ENCODE results near the gene GDI2.
"Not testable (repeated sequence)": the region's sequence is repeated elsewhere in the genome, so short reads cannot be mapped to it uniquely, and the experiment has no call there.

Gene GDI2

DNA sequence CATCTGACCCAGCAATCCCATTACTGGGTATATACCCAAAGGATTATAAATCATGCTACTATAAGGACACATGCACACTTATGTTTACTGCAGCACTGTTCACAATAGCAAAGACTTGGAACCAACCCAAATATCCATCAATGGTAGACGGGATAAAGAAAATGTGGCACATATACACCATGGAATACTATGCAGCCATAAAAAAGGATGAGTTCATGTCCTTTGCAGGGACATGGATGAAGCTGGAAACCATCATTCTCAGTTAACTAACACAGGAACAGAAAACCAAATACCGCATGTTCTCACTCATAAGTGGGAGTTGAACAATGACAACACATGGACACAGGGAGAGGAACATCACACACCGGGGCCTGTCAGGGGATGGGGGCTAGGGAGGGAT lies 35.5 kb downstream of the GDI2 start:
- not testable (repeated sequence) for DNase-seq

- no peak for DNase-seq
Measured at GRCh38 chr10:5776881-5777197, 36.4 kb downstream of the GDI2 start.

DNA sequence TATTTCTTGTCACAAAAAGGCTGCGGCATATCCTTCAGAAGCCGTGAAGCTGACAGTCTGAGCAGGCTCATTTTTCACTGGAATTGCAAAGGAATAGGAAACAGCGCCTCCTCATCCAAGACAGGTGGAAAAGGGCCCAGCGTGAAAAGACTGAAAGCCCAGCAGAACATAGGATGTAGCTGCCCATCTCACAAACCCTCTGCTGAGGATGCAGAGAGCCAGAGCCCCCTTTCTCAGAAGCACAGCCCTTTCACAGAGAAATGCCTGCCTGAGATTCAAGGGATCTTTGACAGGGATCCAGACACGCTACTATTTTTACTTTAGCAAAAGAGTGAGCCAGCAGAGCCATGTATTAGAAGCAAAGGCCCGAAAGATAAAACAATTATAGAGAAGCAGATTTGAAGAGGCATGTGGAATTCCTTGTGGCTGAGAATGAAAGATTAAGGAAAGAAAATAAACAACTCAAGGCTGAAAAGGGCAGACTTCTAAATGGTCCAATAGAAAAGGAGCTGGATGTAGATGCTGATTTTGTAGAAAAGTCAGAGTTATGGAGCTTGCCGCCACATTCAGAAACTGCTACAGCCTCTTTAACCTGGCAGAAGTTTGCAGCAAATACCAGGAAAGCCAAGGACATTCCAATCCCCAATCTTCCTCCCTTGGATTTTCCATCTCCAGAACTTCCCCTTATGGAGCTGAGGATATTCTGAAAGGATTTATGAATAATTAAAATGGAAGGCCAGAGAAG lies 36.9 kb downstream of the GDI2 start:
- no peak for DNase-seq

- no peak for DNase-seq
Measured at GRCh38 chr10:5775685-5776084, 37.5 kb downstream of the GDI2 start.

DNA sequence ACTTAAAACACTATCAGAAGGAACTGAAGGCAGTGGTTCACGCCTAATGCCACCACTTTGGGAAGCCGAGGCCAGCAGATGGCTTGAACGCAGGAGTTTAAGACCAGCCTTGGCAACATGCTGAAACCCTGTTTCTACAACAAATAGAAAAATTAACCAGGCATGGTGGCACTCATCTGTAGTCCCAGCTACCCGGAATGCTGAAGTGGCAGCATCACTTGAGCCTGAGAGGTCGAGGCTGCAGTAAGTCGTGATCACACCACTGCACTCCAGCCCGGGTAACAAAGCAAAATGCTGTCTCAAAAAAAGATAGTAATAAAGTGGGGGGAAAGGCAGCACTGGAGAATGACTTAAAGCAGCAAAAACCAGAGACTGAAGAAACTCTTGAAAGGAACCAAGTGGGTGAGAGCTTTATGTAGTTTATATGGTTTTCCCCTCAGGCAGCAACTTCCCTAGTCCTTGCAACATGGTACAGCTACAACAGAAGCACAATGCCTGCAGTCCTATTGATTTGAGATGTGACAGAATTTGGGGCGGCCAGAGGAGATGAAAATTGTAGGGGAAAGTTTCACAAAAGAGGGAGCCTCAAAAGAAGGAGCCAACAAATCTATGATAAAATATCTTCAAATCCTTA lies 38.1 kb downstream of the GDI2 start:
- no peak for DNase-seq

- no peak for DNase-seq
Measured at GRCh38 chr10:5766189-5766588, 47.0 kb downstream of the GDI2 start.

DNA sequence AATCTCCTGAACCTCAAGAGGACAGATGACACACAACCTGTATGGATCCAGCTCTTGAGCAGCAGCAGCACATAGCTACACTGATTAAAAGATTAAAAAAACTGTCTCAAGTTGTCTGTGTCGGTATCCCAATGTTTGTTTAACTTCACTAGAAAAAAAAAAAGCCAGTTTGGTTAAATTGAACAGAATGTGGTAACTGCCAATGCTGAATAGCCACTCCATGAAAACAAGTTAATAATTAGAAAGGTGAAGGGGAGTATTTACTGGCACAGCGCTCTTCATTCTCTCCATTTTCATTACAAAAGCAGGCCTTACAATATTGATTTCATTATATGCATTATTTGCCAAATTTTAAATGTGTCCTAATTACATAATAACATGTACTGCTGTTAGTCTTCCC lies 47.6 kb downstream of the GDI2 start:
- DNase-seq = no peak

GRCh38 chr10:5764422-5765297 lies 48.6 kb downstream of the GDI2 start:
- no peak for DNase-seq

DNA sequence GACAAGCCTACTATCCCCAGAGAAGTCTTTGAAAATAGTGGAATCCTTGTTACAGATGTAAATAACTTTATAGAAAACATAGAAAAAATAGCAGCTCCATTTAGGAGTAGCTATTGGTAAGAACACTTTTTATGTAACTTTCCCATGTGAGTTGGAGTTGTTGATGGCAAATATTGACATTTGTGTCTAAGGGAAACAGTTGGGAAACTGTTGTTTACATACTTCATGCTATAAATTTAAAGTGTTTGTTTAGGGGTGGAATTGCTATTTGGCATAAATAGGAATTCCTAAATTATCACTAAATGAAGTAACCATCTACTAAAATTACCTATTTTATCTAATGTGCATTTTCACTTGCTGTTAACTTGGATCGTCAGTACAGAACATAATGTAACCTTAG lies 50.7 kb downstream of the GDI2 start:
- no peak for DNase-seq

- DNase-seq = no peak
Measured at GRCh38 chr10:5761220-5761619, 52.0 kb downstream of the GDI2 start.

DNA sequence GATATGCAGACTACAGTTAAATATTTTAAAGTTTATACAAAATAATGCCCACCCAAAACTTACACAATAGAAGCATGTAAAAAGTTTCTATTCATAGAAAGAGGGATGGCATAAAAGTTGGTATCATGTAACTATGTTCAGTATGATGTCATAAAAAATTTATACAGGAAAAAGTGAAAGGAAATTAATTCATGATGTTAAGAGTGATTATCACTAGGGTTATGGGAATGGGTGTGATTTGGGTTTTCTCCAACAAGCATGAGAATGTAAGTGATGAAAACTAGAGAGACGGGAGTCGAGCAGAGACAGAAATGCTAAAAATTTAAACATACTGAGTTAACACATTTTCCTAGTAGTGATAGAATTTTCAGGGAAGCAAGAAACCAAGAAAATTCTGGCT lies 52.7 kb downstream of the GDI2 start:
- no peak for DNase-seq

DNA sequence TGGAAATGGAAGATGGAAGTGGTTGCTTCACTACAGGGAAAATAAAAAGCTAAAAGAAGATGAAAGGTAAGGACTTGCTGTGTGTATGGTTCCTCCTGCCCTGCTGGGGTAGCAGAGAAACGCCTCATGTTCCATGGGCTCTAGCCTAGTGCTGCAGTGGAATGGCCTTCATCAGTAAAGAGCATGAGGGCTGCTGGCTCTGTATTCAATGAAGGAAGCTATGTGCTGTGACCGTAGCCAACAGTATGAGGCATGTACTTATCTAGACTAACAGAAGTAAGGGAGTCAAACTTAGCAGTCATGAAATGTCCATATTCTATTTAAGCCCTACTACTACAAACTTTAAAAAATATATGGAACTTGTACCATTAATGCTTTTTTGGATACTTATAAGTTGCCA lies 54.3 kb downstream of the GDI2 start:
- DNase-seq = no peak

GRCh38 chr10:5757766-5758517 lies 55.3 kb downstream of the GDI2 start:
- no peak for DNase-seq

DNA sequence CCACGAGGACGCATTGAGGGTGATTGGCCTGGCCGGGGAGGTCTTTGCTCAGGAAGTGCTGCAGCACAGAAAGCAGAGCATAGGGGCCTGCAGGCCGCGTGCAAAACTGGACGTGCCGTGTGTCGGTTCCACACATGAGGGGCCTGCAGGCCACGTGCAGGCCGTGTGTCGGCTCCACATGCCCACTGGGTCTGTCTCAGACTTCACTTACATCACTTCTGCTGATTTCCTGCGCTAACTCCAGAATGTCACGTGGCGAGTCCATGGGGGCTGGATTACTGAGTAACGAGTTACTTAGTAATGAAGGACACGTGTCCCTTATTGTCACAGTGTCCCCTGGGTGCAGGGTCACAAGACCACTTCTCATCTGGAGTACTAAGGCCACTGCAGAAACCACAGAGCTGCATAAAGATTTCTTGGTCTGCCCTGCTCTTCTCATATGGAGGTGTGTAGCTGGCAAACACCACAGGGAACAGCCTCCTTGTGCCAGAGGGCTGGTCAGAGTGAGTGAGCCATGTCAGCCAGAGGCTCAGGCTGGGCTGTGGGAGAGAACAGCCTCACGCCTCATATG lies 60.8 kb downstream of the GDI2 start:
- no peak for DNase-seq

- no peak for DNase-seq
Measured at GRCh38 chr10:5751601-5752253, 61.5 kb downstream of the GDI2 start.

DNA sequence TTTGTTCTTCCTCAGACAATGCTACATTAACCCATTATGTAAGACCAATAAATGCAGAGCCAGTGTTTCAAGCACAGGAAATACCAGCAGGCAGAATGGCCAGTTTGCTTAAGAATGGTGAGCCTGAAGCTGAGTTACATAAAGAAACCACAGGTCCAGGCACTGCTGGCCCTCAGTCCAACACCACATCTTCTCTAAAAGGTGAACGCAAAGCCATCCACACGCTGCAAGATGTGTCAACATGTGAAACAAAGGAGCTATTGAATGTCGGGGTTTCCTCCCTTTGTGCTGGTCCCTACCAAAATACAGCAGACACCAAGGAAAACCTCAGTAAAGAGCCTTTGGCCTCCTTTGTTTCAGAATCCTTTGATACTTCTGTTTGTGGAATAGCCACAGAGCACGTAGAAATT lies 64.8 kb downstream of the GDI2 start:
- DNase-seq = no peak

GRCh38 chr10:5746197-5746596 lies 67.0 kb downstream of the GDI2 start:
- no peak for DNase-seq

DNA sequence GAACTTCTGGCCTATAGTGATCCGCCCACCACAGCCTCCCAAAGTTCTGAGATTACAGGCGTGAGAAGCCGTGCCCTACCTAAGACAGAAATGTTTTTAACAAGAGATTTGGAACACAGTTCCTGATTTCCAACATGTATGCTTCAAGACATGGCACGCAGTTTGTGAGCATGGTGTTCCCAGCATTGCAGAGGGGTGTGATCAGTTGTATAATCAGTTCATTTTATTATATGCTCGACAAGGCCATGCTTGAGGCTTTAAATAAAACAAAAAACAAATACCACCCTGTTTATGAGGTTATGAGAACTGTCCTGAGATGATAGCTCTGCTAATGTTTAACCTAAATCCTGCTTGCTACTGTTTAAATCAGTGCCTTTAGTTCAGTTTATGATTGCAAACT lies 68.4 kb downstream of the GDI2 start:
- DNase-seq = no peak

- no peak for DNase-seq
Measured at GRCh38 chr10:5743736-5744135, 69.5 kb downstream of the GDI2 start.

- no peak for DNase-seq
Measured at GRCh38 chr10:5742116-5742515, 71.1 kb downstream of the GDI2 start.

DNA sequence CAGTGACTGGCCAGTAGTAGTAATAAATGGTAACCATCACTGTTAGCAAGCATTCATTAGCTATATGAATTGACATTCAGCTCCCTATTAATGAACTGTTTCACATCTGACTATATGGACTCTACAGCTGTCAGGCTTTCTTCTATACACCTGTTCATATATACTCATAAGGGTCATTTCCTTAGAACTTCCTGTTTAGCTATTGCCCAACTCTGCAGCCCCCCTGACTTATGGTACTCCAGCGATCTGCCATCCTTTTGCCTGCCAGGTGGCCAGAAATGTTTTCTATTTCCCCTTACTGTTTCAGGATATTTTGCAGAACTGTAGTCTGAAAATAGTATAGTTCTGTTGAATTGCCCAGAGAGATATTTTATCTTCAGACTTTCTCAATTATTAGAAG lies 72.0 kb downstream of the GDI2 start:
- DNase-seq = no peak

DNA sequence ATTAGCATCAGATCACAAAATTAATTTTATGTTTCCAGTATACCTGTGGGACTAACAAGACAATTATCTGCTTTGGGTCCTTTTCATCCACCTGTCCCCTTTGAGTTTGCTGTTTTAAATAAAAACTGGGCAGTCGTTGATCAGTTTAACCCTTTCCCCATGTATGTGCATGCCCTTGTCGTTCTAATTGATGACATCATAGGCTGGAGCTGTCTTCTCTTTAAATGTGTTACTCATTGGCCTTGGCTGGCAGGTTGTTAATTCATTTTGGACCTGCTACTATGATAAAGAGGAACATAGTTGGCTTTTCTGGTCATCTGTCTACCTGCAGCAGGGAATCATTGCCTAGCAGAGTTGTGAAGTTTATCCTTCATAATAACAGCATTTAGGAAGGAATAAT lies 74.8 kb downstream of the GDI2 start:
- DNase-seq = no peak
